ENCODE results near the gene WFS1. TPM values are rescaled to one million over a fixed set of nuclear protein-coding genes. Genes with fewer than 3 reads are reported as not detected.

Gene WFS1
- 15.6 and 23.4 TPM in 2 replicates for total RNA-seq

GRCh38 chr4:6269616-6270511, at the start of gene WFS1:
TSS of gene WFS1 (plus strand) at chr4:6269850. CDS start at chr4:6277456, 7,606 bp downstream.

Other genes starting within 250 kb of the WFS1 start
- gene JAKMIP1, start 69.3 kb upstream of the WFS1 start, total RNA-seq = not detected in 2 replicates
- gene PPP2R2C, start 202.8 kb downstream of the WFS1 start, total RNA-seq = under 0.01 and 0.06 TPM in 2 replicates

Measured in aortic smooth muscle cell (primary cell).